ENCODE results near the gene ANGPTL4.
"Not testable (repeated sequence)": the region's sequence is repeated elsewhere in the genome, so short reads cannot be mapped to it uniquely, and the experiment has no call there.

Gene ANGPTL4

DNA sequence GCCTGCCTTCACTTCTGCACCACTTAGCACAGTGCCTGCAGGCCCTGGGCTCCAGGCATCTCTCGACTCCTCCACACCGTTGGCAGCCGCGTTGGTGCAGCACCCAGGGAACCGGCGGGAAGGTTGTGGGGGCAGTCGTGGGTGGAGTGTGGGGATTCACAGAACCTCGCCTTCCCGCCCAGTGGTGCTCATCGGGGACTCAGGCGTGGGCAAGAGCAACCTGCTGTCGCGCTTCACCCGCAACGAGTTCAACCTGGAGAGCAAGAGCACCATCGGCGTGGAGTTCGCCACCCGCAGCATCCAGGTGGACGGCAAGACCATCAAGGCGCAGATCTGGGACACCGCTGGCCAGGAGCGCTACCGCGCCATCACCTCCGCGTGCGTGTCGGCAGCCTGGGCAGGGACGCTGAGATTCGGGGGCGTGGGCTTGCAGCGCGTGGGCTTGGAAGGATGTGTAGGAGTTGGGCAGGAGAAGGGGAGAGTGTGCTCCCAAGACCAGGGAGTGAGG, 35.8 kb downstream of the ANGPTL4 start:
- no peak overlapping the region for H3K4me3 ChIP-seq (ENCODE audit: low read depth, low read length)
- TF ChIP-seq, protein P1, sequence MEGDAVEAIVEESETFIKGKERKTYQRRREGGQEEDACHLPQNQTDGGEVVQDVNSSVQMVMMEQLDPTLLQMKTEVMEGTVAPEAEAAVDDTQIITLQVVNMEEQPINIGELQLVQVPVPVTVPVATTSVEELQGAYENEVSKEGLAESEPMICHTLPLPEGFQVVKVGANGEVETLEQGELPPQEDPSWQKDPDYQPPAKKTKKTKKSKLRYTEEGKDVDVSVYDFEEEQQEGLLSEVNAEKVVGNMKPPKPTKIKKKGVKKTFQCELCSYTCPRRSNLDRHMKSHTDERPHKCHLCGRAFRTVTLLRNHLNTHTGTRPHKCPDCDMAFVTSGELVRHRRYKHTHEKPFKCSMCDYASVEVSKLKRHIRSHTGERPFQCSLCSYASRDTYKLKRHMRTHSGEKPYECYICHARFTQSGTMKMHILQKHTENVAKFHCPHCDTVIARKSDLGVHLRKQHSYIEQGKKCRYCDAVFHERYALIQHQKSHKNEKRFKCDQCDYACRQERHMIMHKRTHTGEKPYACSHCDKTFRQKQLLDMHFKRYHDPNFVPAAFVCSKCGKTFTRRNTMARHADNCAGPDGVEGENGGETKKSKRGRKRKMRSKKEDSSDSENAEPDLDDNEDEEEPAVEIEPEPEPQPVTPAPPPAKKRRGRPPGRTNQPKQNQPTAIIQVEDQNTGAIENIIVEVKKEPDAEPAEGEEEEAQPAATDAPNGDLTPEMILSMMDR (IDR thresholded peaks at IDR 0.05; ENCODE audit: low read depth, low read length, missing control alignments): no peak
- in situ Hi-C loops (cut with HindIII; ENCODE audit: low sequenced_read_pairs): no loop called here

DNA sequence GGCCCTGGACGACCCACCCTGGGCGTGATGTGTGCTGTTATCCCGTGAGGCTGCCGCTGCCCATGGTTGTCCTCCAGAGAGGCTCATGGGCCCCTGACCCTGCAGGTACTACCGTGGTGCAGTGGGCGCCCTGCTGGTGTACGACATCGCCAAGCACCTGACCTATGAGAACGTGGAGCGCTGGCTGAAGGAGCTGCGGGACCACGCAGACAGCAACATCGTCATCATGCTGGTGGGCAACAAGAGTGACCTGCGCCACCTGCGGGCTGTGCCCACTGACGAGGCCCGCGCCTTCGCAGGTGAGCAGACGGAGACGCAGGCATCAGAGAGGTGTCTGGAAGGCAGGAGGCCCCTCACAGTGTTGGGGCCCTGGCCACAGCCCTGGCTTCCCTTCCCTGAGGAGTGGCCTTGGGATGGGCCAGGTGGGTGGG, 38.0 kb downstream of the ANGPTL4 start:
- TF ChIP-seq, protein P1 (IDR thresholded peaks at IDR 0.05; ENCODE audit: low read depth, low read length, missing control alignments): no peak
- no peak overlapping the region for H3K4me3 ChIP-seq (ENCODE audit: low read depth, low read length)
- in situ Hi-C loops (cut with HindIII; ENCODE audit: low sequenced_read_pairs): no loop called here
- DNase-seq (ENCODE audit: low read depth): no peak

More for the DNA sequence above, 35.8 kb downstream of the ANGPTL4 start:
- DNase-seq (ENCODE audit: low read depth): no peak

DNA sequence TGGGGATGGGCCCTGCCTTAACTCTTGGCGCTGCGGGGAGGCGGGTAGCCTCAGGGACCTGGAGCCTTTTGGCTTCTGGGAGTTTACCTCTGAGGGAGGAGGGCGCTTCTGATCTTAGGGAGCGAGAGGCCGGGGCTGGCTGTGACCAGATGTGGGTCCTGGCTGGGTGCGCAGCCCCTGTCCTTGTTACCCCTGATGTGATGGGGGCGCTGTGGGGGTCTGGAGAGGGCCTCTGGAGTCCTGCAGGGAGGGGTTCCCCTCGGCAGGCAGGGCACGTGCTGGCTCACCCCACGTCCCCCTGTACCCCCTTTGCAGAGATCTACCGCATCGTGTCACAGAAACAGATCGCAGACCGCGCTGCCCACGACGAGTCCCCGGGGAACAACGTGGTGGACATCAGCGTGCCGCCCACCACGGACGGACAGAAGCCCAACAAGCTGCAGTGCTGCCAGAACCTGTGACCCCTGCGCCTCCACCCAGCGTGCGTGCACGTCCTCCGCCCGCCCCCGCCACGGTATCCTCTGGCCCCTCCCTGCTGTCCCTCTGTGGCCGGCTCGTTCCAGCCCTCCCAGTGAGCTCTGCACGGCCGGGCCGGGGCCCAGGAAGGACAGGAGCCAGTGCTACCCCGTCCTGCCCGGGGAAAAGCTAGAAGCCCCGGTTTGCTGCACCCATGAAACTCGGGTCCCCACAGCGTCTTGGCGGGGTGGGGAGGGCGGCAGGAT, 39.3 kb downstream of the ANGPTL4 start:
- TF ChIP-seq, protein P1 (IDR thresholded peaks at IDR 0.05; ENCODE audit: low read depth, low read length, missing control alignments): no peak
- H3K4me3 ChIP-seq (ENCODE audit: low read depth, low read length): no peak overlapping the region
- no peak for DNase-seq (ENCODE audit: low read depth)
- in situ Hi-C loops (cut with HindIII; ENCODE audit: low sequenced_read_pairs): no loop called here

DNA sequence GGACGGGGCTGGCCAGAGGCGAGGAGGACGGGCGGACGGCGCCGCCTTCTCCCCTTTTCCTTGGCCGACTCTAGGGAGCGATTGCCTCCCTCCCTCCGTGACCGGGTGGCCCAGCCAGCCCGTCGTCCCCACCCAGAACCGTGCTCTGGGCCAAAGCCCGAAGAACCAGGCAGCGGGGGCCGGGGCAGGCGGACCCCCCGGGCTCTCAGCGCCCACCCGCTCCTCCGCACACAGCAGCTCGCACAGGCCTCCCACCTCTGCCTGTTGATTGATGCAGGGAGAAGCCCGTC, 39.8 kb downstream of the ANGPTL4 start:
- no peak overlapping the region for H3K4me3 ChIP-seq (ENCODE audit: low read depth, low read length)
- TF ChIP-seq, protein P1 (IDR thresholded peaks at IDR 0.05; ENCODE audit: low read depth, low read length, missing control alignments): no peak
- DNase-seq (ENCODE audit: low read depth): no peak
- in situ Hi-C loops (cut with HindIII; ENCODE audit: low sequenced_read_pairs): no loop called here

DNA sequence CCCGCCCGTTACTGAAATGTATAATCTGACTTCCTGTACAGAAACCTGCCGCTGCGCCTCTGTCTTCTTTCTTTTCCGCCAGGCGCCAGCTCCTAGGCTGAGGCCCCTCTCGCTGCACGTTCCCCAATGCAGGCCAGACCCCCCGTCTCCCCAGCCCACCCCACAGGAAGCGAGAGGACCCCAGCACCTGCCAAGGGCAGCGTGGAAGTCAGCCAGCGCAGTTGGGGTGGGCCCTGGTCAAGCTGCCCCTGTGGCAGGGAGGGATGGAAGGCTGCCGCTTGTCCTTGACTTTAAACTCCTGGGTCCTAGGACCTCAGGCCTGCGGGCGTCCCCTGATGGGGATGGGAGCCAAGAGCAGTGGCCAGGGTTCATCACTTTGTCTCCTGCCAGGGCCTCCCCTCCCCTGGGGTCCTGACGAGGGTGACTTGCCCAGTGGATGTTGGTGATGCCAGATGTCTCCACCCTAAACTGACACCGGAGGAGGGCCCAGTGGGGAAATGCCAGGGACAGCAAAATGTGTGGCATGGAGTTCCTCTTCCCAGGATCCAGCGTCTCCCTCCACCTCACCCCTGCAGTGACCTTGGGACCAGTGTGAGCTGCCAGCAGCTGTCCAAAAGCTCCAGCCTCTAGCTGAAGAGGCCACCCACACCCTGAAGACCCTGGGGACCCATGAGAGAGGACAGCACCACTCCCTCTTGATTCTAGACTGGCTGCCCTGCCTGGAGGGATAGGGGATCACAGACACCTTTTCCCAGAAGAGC, 40.6 kb downstream of the ANGPTL4 start:
- in situ Hi-C loops (cut with HindIII; ENCODE audit: low sequenced_read_pairs): no loop called here
- no peak overlapping the region for H3K4me3 ChIP-seq (ENCODE audit: low read depth, low read length)
- TF ChIP-seq, protein P1 (IDR thresholded peaks at IDR 0.05; ENCODE audit: low read depth, low read length, missing control alignments): no peak
- DNase-seq (ENCODE audit: low read depth): no peak

DNA sequence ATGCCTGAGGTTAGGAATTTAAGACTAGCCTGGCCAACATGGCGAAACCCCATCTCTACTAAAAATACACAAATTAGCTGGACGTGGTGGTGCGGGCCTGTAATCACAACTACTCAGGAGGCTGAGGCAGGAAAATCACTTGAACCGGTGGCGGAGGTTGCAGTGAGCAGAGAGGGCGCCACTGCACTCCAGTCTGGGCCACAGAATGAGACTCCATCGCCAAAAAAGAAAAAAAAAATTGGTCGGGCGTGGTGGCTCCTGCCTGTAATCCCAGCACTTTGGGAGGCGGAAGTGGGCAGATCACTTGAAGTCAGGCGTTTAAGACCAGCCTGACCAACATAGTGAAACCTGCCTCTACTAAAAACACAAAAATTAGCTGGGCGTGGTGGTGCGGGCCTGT, 46.8 kb downstream of the ANGPTL4 start:
- H3K4me3 ChIP-seq (ENCODE audit: low read depth, low read length); DNase-seq (ENCODE audit: low read depth); in situ Hi-C loops (cut with HindIII; ENCODE audit: low sequenced_read_pairs): not testable (repeated sequence)
